Adrenal gland (tissue), 12 donors: ENCODE results near the gene CD33. TPM values are rescaled to one million over a fixed set of nuclear protein-coding genes. Genes with fewer than 3 reads are reported as not detected.

Source experiments
- DNase-seq, 7 donors: peaks; one replicate each; pipeline ENCODE4 v3.0.0-alpha.2; 2019 to 2020
- H3K27ac ChIP-seq, 5 donors: fragments of 200-600 bp; sonication (generic) in 4 of 5; 1 replicate in 3 of 5; 2 replicates in 2 of 5; pipeline versions ENCODE4 v1.5.1 to v1.8.0; 2016 to 2020; ENCODE audit warnings: mild to moderate bottlenecking in 1 of 5
- H3K27me3 ChIP-seq: fragments of 200-600 bp; 2 replicates; pipeline ENCODE4 v1.8.0; 2021
- H3K36me3 ChIP-seq, 2 donors: fragments of 200-600 bp; replicated peaks in 1 of 2; 1 replicate in 1 of 2; 2 replicates in 1 of 2; pipeline versions ENCODE4 v1.5.1 to v1.8.0; 2018 to 2022
- H3K4me1 ChIP-seq, 2 donors: fragments of 200-600 bp; replicated peaks in 1 of 2; 1 replicate in 1 of 2; 2 replicates in 1 of 2; pipeline versions ENCODE4 v1.5.1 to v1.8.0; 2018 to 2021
- H3K4me3 ChIP-seq, 4 donors: fragments of 200-600 bp; sonication (generic) in 3 of 4; one replicate each; pipeline ENCODE4 v1.5.1; 2016 to 2018
- H3K9me3 ChIP-seq, 3 donors: fragments of 200-600 bp; sonication (generic) in 1 of 3; replicated peaks in 1 of 3; 1 replicate in 2 of 3; 2 replicates in 1 of 3; pipeline versions ENCODE4 v1.5.1 to v1.8.0; 2016 to 2021
- CTCF ChIP-seq, 6 experiments: fragments of 450-650 bp in 4 of 6; fragments of 200-600 bp in 2 of 6; sonication (generic) in 1 of 6; IDR thresholded peaks; 1 replicate in 5 of 6; 2 replicates in 1 of 6; pipeline versions ENCODE4 v1.5.1 to v1.8.0; 2016 to 2021; ENCODE audit warnings: antibody characterized with exemption in 6 of 6, mild to moderate bottlenecking in 2 of 6, moderate library complexity in 1 of 6
- POLR2A ChIP-seq, 2 donors: fragments of 450-650 bp; IDR thresholded peaks; one replicate each; pipeline ENCODE4 v1.6.1; 2017; ENCODE audit warnings: antibody characterized with exemption in 2 of 2, mild to moderate bottlenecking in 2 of 2, moderate library complexity in 1 of 2
- WGBS, 4 donors: extraction: QIAGEN DNeasy Blood & Tissue Kit in 2 of 4; methylation state at CpG; one replicate each; pipeline versions ENCODE4 v1.1.5 to v1.1.7; 2013 to 2017; 5-methylcytosine and 5-hydroxymethylcytosine counted together
- intact Hi-C, 2 donors: fragments of 100-400 bp; cut with DNase I; formaldehyde crosslinking; loops; one replicate each; pipeline versions ENCODE4 v1.14.1 to v1.15.0; 2022 to 2023
- polyA plus RNA-seq, 3 donors: library from polyadenylated mRNA; stranded (reverse); fragments of 200-250 nt in 2 of 3; fragments of 350-450 nt in 1 of 3; fragmentation: Illumina TruSeq in 1 of 3; extraction: RNeasy Lipid Tissue Mini Kit (QIAGEN cat#74804) in 1 of 3; gene quantifications; one replicate each; pipeline ENCODE4 v1.2.3, GENCODE V29; 2013 to 2014
- total RNA-seq, 9 donors: library from RNA; depleted of rRNA in 4 of 9; stranded (reverse); fragments of >200 nt in 4 of 9; fragments of 120-200 nt in 1 of 9; fragmentation: NEBNext Ultra II Directional in 1 of 9; extraction: Animal tissue kit (Norgen Biotek cat#: 25700) in 1 of 9; gene quantifications; one replicate each; pipeline versions ENCODE4 v1.1.0 to v1.2.4, GENCODE V29; 2013 to 2023
- donor health status: healthy with polysubstance abuse.
- donor health status: Bipolar disorder and iron deficiency.
- donor health status: DM: yes; HTN: yes; CAD: no.
- donor health status: DM: no; HTN: no; CAD: no.
- donor health status: DM: no; HTN: no; CAD: no.
- donor health status: DM: yes; HTN: yes; CAD: no.

Gene CD33
- total and polyA plus RNA-seq, 12 donors, result 2.2 to 21.8 (median 11.4) TPM

- TF ChIP-seq POLR2A (IDR thresholded peaks at IDR 0.05), result no peak
- TF ChIP-seq CTCF (IDR thresholded peaks at IDR 0.05), result no peak
- Histone ChIP-seq H3K27ac (no peak overlapping the region), H3K9me3 (no peaks in the 10 kb centered on the region), H3K4me1 (no peaks in the 10 kb centered on the region), H3K36me3 (no peaks in the 10 kb centered on the region), H3K4me3 (no peak overlapping the region), H3K27me3 (no peaks in the 10 kb centered on the region)
- intact Hi-C loops, result no loop called here
- peak in 2 of 7 donors; percentile 7 to 53 for DNase-seq
- WGBS, 4 donors, result 50 to 66% (median 63%) methylated on average over 21 to 26 of the region's 26 CpGs
These were observed 46.2 kb downstream of the CD33 start for GRCh38 chr19:51271067-51271466.

GRCh38 chr19:51272183-51272810, 47.4 kb downstream of the CD33 start:
- intact Hi-C loops, result no loop called here
- 48 to 63% (median 52%) methylated on average over 6 of the region's 6 CpGs for WGBS, 4 donors

GRCh38 chr19:51274049-51274770, 49.3 kb downstream of the CD33 start:
- Histone ChIP-seq H3K9me3 (no peaks in the 10 kb centered on the region), H3K27ac (no peak overlapping the region), H3K36me3 (no peaks in the 10 kb centered on the region), H3K4me3 (no peak overlapping the region), H3K4me1 (no peaks in the 10 kb centered on the region), H3K27me3 (no peaks in the 10 kb centered on the region)
- no peak for DNase-seq
- no peak for TF ChIP-seq CTCF (IDR thresholded peaks at IDR 0.05)
- no peak for TF ChIP-seq POLR2A (IDR thresholded peaks at IDR 0.05)
- intact Hi-C loops, result no loop called here
- WGBS, 4 donors, result 79 to 85% (median 83%) methylated on average over 8 of the region's 8 CpGs

More at GRCh38 chr19:51272183-51272810, 47.4 kb downstream of the CD33 start:
- H3K4me1 ChIP-seq, result no peaks in the 10 kb centered on the region
- no peaks in the 10 kb centered on the region for H3K9me3 ChIP-seq
- TF ChIP-seq CTCF (IDR thresholded peaks at IDR 0.05) (no peak), POLR2A (IDR thresholded peaks at IDR 0.05) (no peak)
- DNase-seq, result peak in 1 of 7 donors; percentile 52
- no peaks in the 10 kb centered on the region for H3K27me3 ChIP-seq
- H3K36me3 ChIP-seq, result no peaks in the 10 kb centered on the region
- no peak overlapping the region for H3K27ac ChIP-seq
- no peak overlapping the region for H3K4me3 ChIP-seq

GRCh38 chr19:51277112-51277511, 52.2 kb downstream of the CD33 start:
- Histone ChIP-seq H3K36me3 (no peaks in the 10 kb centered on the region), H3K27me3 (no peaks in the 10 kb centered on the region), H3K27ac (no peak overlapping the region), H3K4me1 (no peaks in the 10 kb centered on the region), H3K9me3 (no peaks in the 10 kb centered on the region), H3K4me3 (no peak overlapping the region)
- TF ChIP-seq POLR2A (IDR thresholded peaks at IDR 0.05) (no peak), CTCF (IDR thresholded peaks at IDR 0.05) (no peak)
- no peak for DNase-seq
- WGBS, 4 donors, result 39 to 51% (median 45%) methylated on average over 3 of the region's 3 CpGs
- intact Hi-C loops, result no loop called here
